ENCODE data around the gene SLC16A12. TPM values are rescaled to one million over a fixed set of nuclear protein-coding genes. Genes with fewer than 3 reads are reported as not detected.

SLC16A12 gene
- total RNA-seq, 1 experiment from 2014 or later: 10.9 TPM

GRCh38 chr10:89554433-89554832, 19.0 kb upstream of the SLC16A12 start (continued):
- no peak for TF ChIP-seq ZMAT4 (CRISPR knock-in tag; IDR thresholded peaks at IDR 0.05)

GRCh38 chr10:89553064-89553734, 17.8 kb upstream of the SLC16A12 start:
- POLR2A ChIA-PET: no interaction called here
- DNase-seq (ENCODE audit: low spot score) (no peak), ATAC-seq (no peak)
- Mint-ChIP-seq H3K36me3 (no peaks in the 10 kb centered on the region; the same call in 1 of the 2 replicates), H3K9me3 (peaks cover 8% of the 10 kb centered on the region), H3K4me3 (no peak overlapping the region), H3K27ac (no peak overlapping the region), H3K27me3 (ENCODE audit: low read depth) (no peaks in the 10 kb centered on the region; the same call in 1 of the 2 replicates), H3K4me1 (peaks cover 4% of the 10 kb centered on the region)
- TF ChIP-seq ZNF281 (CRISPR knock-in tag; IDR thresholded peaks at IDR 0.05): no peak
- no peak for TF ChIP-seq TEAD4 (CRISPR knock-in tag; IDR thresholded peaks at IDR 0.05)
- no peak for TF ChIP-seq ZSCAN18 (CRISPR knock-in tag; IDR thresholded peaks at IDR 0.05)
- no peak for TF ChIP-seq ZNF425 (CRISPR knock-in tag; conservative IDR thresholded peaks at IDR 0.05)
- TF ChIP-seq MLX (CRISPR knock-in tag; IDR thresholded peaks at IDR 0.05): no peak
- TF ChIP-seq NR3C1 (CRISPR knock-in tag; conservative IDR thresholded peaks at IDR 0.05; ENCODE audit: low read depth): no peak
- TF ChIP-seq IRF1 (CRISPR knock-in tag; IDR thresholded peaks at IDR 0.05): no peak
- TF ChIP-seq ZNF232 (CRISPR knock-in tag; IDR thresholded peaks at IDR 0.05): no peak
- no peak for TF ChIP-seq FOXP4 (CRISPR knock-in tag; IDR thresholded peaks at IDR 0.05)
- TF ChIP-seq ZNF671 (CRISPR knock-in tag; IDR thresholded peaks at IDR 0.05): no peak
- no peak for TF ChIP-seq ZNF423 (CRISPR knock-in tag; IDR thresholded peaks at IDR 0.05)
- TF ChIP-seq USF2 (CRISPR knock-in tag; IDR thresholded peaks at IDR 0.05): no peak
- CTCF ChIA-PET: no interaction called here
